ENCODE data around the gene NAPA.

NAPA gene

DNA sequence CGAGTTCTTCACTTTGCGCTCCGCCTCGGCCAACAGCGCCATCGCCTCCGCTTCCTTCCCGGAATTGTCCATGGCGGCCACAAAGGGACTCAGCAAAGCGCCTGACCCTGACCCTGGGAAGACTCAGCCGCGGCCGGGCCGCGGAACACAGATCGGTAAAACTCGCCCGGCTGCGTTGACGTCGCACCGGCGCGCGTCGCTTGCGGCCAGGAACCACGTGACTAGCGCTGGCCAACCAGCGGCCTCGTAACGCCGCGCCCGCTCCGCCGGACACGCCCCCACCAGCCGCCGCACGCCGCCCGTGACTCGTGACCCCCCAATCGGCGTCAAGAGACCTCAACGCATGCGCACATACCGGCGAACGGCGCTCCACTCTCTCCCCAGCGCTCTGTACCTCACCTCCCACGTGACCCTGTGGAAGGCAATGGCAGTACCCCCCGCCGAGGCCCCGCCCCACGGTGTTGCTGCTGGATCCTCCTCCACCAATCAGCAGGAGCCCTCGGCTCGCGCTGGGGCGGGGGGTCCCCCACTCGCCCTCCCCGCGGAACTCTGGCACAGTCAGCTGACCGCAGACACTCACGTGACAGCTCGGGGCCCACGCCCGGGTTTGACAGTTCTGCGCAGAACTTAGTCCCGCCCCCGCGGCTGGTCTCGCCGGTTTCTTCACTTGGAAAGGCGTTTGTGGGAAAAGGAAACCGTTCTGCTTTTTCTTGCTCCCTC, at the start of gene NAPA:
NAPA (minus strand) TSS at position 195 of the 720 bp plus-strand sequence; CDS start at position 72, 123 bp downstream.
- peak; percentile 100 for DNase-seq

DNA sequence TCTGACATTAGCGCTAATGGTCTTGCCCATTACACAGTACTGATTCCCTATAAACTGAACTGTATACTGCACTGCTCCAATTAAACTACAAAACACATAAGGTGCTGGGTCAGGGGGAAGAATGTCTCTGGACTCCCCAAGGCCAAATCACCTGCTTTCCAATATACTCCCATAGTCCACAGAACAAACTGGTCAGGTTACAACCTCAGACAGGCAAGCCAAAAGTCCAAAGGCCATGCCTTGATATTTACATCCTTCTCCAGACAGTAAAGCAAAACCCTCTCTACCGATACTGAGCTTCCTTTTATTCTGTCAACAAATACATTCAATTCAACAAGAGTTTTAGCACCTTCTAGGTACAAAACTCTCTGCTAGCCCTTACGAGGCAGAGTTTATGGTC, 49.2 kb upstream of the NAPA start:
- DNase-seq, result no peak

DNA sequence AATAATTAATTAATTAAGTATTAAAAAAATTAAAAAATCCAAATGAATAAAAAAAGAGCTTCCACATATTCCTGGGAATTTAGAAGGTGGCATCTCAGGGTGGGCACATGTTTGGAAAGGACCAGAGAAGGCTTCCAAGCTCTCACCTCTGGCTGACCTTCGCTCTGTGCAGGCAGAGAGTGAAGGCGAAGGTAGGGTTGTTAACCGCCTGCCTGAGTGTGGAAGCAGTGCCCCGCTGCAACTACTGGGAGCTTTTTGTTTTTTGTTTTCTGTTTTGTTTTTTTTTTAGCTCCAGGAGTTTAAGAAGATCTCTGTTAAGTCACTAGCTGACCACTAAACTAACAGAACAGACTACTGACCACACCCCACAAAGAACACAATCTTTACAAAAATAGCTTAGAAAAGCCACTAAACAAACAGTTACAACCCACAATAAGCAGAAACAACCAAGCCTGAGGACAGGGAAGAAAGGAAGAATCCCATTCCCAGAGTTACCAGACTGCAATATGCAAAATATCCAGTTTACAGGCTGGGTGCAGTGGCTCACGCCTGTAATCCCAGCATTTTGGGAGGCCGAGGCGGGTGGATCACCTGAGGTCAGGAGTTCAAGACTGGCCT, 46.7 kb upstream of the NAPA start:
- no peak for DNase-seq

DNA sequence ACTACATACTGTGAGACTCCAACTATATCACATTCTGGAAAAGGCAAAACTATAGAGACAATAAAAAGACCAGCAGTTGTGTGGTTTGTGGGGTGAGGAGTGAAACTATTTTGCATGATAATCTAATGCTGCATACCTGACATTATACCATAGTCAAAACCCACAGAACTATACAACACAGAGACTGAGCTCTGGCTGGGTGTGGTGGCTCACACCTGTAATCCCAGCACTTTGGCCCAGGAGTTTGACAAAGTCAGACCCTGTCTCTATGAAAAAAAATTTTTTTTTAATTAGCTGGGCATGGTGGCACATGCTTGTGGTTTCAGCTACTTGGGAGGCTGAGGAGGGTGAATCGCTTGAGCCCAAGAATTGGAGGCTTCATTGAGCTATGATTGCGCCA, 46.1 kb upstream of the NAPA start:
- no peak for DNase-seq

DNA sequence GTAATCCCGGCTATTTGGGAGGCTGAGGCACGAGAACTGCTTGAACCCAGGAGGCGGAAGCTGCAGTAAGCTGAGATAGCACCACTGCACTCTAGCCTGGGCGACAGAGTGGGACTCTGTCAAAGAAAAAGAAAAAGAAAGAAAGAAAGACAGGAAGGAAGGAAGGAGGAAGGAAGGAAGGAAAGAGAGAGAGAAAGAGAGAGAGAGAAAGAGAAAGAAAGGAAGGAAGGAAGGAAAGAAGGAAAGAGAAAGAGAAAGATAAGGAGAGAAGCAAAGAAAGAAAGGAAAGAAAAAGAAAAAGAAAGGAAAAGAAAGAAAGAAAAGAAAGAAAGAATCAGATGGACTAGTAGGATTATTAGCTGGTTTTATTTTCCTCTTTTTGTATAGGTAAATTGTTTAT, 35.3 kb upstream of the NAPA start:
- no peak for DNase-seq

DNA sequence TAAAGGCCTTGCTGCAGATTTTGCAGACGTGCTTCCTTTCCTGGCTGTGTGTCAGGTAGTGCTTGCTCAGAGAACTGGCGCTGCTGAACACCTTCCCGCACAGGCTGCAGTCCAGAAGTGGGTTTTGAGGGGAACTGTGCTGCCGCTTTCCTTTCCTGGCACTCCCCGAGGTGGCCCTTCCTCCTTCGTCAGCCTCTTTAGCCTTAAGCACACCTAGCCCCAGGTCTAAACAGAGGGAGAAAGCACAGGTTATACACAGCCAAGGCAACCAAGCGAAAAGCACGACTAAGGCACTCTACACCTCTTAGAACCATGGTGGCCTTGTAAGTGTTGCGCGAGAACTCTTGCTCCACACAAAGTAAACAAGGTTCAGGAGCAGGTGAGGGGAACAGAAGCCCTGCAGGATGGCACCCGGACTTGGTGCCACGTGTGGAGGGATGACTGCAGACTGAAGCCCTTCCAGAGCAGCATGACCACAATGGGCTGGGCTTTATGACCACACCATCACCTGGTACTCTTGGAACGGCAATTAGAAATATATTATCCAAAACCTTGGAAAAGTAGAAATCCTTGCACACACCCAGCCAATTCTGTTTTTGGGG, 34.5 kb upstream of the NAPA start:
- no peak for DNase-seq

DNA sequence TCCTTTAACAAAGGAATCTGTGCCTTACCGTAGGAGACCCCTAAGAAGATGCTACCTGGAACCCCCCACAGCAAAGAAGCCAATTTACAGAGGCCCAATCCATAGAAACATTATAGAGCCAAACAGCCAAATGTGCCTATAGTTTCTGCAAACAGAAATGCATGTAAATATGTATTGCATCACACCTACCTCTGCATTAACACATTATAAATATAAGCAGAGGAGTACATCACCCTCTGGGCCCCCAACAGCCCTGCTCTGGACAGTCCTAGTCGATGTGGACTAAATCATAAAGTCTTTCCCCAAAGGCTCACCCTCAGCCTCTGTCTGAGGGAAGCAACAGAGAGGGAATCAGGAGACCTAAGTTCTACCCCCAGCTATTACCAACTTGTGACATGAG, 32.3 kb upstream of the NAPA start:
- DNase-seq, result no peak

DNA sequence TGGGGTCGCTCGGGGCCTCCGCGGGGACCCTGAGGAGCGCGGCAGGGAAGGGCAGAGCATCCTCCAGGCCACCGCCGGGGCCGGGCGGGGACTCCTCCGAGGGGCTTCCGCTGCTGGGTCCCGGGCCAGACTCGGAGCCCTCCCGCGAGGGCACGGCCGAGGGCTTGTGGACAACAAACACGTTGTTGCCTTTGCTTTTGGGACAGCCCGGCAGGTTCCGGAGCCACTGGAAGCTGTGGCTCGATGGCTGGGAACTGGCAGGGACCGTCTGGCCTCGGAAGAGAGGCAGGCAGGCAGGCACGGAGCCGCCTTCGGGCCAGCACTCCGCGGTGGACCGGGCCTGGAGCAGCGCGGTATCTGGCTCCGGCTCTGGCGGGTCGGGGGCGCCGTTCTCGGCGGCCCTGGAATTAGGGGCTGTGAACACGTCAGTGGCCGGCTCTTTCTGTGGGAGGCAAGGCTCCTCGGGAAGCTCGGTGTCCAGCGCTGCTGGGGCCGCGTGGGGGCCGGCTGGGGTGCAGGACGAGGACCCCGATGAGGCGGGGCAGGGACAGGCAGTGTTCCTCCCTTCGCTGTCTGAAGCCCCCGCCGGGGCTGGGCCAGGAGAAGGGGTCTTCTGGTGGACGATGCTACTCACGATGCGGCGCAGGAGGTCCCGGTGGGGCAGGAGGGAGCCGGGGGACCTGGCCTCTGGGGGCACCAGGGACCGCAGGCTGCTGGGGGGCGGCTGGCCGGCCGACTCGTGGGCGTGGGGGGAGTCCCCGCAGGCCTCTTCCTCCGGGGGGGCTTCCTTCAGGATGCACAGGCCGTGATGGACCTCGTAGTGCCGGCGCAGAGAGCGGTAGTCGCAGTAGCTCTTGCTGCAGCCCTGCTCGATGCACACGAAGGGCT, 30.4 kb upstream of the NAPA start:
- DNase-seq, result peak; percentile 64

DNA sequence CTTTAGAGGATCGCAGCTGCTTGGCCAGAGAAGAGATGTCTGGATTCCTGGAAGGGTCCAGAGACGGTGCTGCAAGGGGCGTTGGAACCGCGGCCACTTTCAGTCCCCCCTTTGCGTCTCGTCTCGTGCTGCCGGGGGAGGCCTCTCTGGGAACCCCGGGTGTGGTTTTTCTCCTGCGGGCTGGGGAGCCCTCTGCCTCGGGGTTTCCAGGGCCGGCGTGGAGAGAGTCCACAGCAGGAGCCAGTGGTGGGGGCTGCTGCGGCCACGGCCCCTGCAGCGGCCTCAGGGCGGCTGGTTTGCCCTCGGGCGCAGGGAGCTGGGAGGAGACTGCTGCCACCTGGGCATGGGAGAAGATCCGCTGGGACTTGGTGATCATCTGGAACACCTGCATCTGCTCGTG, 29.6 kb upstream of the NAPA start:
- DNase-seq, result no peak

DNA sequence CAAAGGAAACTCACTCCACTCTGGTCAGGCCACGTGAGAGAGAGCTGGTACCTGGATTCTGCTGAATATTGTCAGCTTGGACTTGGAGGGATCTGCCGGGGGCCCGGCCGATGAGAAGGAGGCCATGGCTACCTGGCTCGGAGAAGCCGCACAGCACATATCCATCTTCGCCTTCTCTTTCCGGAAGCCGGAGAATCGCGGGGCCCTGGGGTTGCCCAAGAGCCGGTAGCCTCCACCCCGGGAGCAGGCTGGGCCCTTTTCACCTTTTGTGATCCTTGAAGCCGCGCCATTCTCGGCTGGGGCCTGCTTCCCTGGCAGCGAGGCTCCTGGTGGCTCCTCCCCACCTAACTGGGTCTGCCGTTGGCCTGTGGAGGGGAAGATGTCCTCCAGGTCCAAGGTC, 29.2 kb upstream of the NAPA start:
- no peak for DNase-seq

DNA sequence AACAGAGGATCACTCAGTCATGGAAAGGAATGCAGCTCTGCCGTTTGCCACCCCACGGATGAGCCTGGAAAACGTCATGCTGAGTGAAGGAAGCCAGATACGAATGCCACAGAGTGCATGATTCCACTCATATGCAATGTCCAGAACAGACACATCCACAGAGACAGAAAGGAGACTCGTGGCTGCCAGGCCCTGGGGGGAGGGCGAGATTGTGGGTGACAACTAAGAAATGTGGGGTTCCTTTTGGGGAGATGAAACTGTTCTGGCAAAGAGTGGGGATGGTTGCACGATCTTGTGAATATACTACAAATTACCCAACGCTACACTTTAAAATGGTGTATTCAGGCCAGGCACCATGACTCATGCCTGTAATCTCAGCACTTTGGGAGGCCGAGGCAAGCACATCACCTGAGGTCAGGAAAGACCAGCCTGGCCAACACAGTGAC, 27.2 kb upstream of the NAPA start:
- no peak for DNase-seq

DNA sequence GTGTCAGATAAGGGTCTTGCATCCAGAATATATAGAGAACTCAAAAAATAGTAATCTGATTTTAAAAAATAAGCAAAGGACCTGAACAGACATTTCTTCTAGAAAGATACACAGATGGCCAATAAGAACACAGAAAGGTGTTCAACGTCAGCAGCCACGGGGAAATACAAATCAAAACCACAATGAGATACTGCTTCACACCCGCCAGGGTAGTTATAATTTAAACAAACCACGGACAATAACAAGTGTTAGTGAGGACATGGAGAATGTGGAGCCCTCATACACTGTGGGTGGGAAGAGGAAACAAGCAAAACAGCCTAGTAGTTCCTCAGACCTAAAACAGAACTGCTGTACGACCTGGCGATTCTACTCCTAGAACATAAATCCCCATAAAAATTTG, 26.7 kb upstream of the NAPA start:
- no peak for DNase-seq

DNA sequence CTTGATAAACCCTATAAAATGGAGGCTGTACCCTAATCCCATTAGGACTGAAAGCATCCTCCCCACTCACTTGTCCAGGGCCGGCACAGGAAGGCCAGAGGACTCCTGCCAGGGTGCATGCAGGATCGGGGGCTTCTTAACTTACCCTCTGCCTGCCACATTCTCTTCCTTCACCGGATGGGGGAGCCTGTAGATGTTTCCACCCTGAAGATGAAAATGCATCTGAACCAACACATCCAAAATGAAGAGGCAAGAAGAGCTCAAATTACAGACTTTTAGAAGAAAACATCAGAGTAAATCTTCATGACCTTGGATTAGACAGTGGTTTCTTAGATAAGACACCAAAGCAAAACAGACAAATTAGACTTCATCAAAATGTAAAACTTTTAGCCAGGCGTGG, 25.9 kb upstream of the NAPA start:
- no peak for DNase-seq

DNA sequence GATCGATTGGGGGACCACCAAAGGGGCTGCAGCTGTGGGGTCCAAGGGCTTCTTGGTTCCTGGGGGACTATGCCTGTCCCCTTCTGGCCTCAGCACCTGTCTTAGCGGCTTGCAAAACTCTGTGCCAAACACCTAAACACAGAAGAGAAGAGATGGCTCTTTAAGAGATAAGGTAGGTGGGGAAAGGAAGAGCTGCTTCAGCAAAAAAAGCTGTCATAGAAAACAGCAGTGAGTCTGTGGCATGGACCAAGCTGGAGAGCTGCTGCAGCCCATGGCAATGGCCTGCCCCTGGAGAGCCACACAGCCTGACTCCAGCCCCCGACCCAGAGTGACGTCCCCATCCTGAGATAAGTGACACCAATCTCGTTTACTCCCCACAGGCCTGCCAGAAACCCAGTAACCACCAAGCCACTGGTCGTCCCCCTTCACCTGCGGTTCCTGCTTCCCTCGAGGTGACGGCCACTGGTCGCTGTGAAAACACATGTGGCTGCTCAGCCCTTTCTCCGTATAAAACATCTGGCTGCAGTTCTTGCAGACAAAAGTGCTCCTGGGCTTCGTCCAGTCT, 25.0 kb upstream of the NAPA start:
- DNase-seq, result no peak

DNA sequence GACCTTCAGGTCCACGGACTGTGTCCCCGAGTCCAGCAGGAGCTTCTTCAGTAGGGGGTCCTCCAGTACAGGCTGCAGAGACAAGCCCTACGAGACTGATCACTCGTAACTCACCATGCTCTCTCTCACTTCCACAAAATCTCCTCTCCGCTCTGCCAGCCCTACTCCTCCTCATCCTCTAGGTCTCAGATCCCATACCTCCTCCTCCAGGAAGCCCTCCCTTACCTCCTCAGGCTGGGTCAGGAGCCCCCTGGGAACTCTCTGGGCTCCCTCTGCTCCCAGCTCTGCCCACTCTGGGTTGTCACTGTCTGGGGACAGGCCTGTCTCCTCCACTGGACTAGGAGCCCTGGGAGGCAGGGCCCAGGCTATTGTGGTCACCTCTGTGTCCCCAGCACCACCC, 23.9 kb upstream of the NAPA start:
- no peak for DNase-seq

DNA sequence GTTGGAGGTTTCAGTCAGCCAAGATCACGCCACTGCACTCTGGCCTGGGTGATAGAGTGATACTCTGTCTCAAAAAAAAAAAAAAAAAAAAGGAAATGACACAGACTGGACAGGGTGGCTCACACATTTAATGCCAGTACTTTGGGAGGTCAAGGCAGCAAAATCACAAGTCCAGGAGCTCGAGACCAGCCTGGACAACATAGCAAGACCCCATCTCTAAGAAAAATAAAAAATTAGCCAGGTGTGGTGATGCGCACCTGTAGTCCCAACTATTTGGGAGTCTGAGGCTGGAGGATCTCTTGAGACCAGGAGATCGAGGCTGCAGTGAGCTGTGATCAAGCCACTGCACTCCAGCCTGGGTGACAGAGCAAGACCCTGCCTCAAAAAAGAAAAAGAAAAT, 22.6 kb upstream of the NAPA start:
- DNase-seq, result no peak

DNA sequence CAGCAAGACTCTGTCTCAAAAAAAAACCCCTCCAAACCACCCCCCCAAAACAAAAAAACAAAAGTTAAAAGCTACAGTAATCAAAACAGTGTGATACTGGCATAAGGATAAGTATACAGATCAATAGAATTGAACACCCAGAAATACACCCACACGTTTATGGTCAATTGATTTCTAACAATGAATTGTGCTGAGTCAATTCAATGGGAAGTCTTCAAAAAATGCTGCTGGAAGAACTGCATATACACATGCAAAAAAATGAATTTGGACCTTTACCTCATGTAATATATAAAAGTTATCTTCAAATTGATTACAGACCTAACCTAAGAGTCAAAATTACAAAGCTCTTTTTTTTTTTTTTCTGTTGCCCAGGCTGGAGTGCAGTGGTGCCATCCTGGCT, 19.8 kb upstream of the NAPA start:
- DNase-seq, result no peak

DNA sequence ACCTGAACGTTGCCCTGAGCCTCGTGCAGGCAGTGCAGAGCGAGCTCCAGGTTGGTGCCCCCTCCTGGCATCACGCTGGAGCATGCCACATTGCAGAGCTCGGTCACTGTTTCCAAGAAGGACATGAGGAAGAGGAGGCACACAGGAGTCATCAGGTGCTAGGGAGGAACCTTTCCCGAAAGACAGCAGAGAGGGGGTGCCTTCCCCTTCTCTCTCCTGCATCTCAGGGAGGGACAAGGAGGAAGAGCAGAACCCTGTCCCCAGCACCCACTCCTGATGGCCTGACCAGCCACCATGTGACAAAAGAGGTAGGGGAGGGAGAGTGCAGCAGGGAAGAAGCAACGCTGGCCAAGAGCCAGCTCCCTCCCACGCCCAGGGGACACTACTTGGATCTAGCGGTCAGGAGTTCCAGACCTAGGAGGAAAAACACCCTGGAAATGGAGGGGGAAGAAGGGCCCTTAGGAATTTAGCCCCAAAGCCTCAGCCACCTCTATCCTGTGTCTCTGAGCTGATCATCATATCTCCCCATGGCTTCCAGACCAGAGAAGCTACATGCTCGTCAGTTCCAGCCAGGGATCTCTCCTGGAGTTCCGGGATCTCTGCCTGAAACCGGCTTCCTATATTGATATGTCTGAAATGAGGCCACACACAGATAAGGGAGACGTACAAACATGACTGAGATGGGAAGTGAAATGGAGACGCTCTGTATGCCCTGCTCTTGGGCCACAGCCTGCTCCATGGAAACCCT, 17.0 kb upstream of the NAPA start:
- DNase-seq, result no peak

DNA sequence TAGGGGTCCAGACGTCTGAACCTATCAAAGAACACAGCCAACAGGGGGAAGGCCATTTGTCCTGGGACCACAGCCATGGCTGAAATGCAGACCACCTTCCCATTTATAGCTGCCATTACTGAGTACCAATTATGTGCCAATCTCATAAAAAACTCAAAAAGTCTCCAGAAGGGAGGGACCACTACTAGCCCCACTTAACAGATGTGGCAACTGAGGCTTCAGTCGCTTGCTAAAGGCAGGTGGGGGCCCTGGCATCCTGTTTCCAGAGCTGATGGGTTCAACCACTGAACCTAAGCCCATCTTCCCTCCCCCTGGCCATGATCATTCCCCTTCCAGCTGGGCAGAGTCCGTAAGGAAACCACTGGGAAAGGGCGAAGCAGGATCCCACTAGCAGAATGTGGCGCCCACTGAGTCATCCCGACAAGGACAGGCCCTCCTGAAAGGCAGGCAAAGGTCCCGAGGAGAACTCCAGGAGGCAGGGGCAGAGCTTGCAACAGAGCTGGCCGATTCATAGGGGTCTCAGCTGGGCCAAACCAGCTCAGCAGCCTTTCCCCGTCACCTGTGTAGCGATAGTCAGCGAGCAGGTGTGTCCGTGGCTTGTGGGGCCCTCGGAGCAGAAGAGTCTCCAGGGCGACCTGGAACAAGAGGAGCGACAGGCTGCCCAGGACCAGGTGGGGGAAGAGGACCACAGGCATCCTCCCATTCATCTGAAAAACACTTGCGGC, 14.3 kb upstream of the NAPA start:
- DNase-seq, result no peak

DNA sequence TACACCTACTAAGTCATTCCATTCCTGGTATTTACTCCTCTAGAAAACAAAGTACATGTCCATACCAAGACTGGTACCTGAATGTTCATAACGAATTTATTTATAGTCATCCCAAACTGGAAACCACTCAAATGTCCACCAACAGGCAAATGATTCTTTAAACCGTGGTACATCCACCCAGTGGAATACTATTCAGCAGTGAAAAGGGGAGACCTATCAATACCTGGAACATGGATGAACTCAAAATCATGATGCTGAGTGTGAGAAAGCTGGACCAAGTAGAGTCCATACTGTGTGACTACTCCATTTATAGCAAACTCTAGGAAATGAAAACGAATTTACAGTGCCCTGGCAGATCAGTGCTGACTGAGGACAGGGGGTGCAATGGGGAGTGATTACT, 11.9 kb upstream of the NAPA start:
- DNase-seq, result no peak

DNA sequence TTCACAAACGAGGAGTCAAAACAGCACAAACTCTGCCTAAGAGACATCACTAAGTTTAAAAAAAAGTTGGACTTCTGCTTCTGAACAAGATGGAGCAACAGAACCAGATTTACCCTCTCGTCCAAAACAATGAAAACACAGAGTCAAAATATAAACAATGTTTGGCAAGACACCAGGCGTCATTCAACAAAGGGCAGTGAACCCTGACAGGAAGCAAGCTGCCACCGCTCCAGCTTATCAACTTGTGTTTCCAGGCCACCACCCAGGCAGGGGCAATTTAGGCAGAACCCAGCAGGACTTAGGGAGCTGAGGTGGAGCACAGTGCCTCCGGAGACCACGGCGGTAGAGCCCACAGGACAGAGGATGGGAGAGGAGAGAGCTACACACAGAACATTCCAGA, 8.6 kb upstream of the NAPA start:
- no peak for DNase-seq
